ENCODE measurements around the gene ZFAND3. TPM values are rescaled to one million over a fixed set of nuclear protein-coding genes. Genes with fewer than 3 reads are reported as not detected.

Gene ZFAND3
- total RNA-seq, 1 donor from 2014 or later: 66.9 TPM

- peaks cover 3% of the 10 kb centered on the region for H3K36me3 Mint-ChIP-seq
- no peaks in the 10 kb centered on the region for H3K9me3 Mint-ChIP-seq
- H3K27ac Mint-ChIP-seq: no peak overlapping the region
- H3K27me3 Mint-ChIP-seq: no peaks in the 10 kb centered on the region
- peaks cover 27% of the 10 kb centered on the region for H3K4me1 Mint-ChIP-seq (ENCODE audit: unreplicated experiment)
- H3K4me3 Mint-ChIP-seq: no peak overlapping the region
- no peak for DNase-seq (ENCODE audit: extremely low spot score, unreplicated experiment)
- no peak for TF ChIP-seq CTCF (conservative IDR thresholded peaks at IDR 0.05)
Observed at GRCh38 chr6:37915463-37915862, 95.9 kb downstream of the ZFAND3 start.

DNA sequence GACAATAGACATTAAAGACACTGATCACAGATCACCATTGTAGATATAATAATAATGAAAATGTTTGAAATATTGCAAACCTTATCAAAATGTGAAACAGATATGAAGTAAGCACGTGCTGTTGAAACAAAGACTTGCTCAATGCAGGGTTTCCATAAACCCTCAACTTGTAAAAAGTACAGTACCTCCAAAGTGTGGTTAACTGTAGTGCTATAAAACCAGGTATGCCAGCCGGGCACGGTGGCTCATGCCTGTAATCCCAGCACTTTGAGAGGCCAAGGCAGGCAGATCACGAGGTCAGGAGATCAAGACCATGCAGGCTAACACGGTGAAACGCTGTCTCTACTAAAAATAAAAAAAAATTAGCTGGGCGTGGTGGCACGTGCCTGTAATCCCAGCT, 96.6 kb downstream of the ZFAND3 start:
- no peak overlapping the region for H3K4me3 Mint-ChIP-seq
- no peak for DNase-seq (ENCODE audit: extremely low spot score, unreplicated experiment)
- TF ChIP-seq CTCF (conservative IDR thresholded peaks at IDR 0.05): no peak
- H3K27ac Mint-ChIP-seq: no peak overlapping the region
- H3K36me3 Mint-ChIP-seq: peaks cover 3% of the 10 kb centered on the region
- H3K9me3 Mint-ChIP-seq: no peaks in the 10 kb centered on the region
- no peaks in the 10 kb centered on the region for H3K27me3 Mint-ChIP-seq
- H3K4me1 Mint-ChIP-seq (ENCODE audit: unreplicated experiment): peaks cover 31% of the 10 kb centered on the region

DNA sequence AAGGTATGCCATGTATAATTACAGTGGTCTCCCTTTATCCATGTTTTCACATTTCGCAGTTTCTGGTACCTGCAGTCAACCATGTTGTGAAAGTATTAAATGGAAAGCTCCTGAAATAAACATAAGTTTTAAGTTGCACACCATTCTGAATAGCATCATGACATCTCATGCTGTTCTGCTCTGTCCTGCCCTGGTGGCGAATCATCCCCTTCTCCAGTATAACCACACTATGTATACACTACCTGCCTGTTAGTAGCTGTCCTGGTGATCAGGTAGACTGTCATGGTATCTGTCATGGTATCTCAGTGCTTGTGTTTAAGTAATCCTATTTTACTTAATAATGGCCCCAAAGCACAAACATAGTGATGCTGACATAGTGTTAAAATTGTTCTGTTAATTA, 97.1 kb downstream of the ZFAND3 start:
- Mint-ChIP-seq H3K4me3 (no peak overlapping the region), H3K27me3 (no peaks in the 10 kb centered on the region), H3K27ac (peak overlapping the region; percentile 26), H3K36me3 (peaks cover 3% of the 10 kb centered on the region), H3K4me1 (ENCODE audit: unreplicated experiment) (peaks cover 31% of the 10 kb centered on the region), H3K9me3 (no peaks in the 10 kb centered on the region)
- TF ChIP-seq CTCF (conservative IDR thresholded peaks at IDR 0.05): no peak
- no peak for DNase-seq (ENCODE audit: extremely low spot score, unreplicated experiment)

- Mint-ChIP-seq H3K27ac (peak overlapping the region; percentile 26), H3K36me3 (peaks cover 3% of the 10 kb centered on the region), H3K27me3 (no peaks in the 10 kb centered on the region), H3K4me3 (no peak overlapping the region), H3K4me1 (ENCODE audit: unreplicated experiment) (peaks cover 31% of the 10 kb centered on the region), H3K9me3 (no peaks in the 10 kb centered on the region)
- DNase-seq (ENCODE audit: extremely low spot score, unreplicated experiment): no peak
- TF ChIP-seq CTCF (conservative IDR thresholded peaks at IDR 0.05): no peak
Observed at GRCh38 chr6:37917566-37917965, 98.0 kb downstream of the ZFAND3 start.

DNA sequence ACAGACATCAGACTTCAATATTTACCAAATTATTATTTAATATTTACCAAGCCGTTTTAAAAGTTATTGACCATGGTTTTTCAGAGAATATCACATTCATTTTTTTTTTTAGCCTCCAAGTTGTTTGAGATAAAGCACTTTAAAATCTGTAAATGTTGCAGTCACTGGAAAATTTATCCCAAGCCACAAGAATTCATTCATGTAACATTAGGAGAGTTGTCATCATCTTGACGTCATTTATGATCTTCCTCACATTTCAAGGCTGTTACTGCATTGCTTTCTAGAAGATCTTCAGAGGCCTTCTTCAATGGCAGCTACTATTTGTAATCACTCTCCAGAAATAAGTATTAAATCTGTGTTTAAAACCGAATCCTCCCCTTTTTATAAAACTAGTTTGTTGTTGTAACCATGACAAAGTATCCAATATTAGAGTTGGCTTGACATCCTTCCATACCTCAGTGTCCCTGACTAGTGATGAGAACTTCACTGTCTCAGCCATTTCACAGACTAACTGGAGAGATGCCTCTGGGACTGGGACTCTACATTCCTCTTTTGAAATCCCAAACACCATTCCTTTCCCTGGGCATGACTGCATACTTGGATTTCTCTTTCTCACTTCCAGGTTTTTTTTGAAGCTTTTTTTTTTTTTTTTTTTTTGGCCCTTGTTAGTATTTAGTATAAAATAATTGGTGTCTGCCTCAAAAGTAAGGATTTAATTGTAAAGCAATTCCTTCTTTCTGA, 100.1 kb downstream of the ZFAND3 start:
- peaks cover 31% of the 10 kb centered on the region for H3K4me1 Mint-ChIP-seq (ENCODE audit: unreplicated experiment)

More for the DNA sequence above, 100.1 kb downstream of the ZFAND3 start:
- Mint-ChIP-seq H3K9me3 (no peaks in the 10 kb centered on the region), H3K27me3 (no peaks in the 10 kb centered on the region), H3K4me3 (no peak overlapping the region), H3K27ac (no peak overlapping the region), H3K36me3 (peaks cover 3% of the 10 kb centered on the region)
- no peak for DNase-seq (ENCODE audit: extremely low spot score, unreplicated experiment)
- TF ChIP-seq CTCF (conservative IDR thresholded peaks at IDR 0.05): no peak

All from type B pancreatic cell (in vitro differentiated cells).